HCT116 (cell line): Measurements from ENCODE around the gene SCNN1B. TPM values are rescaled to one million over a fixed set of nuclear protein-coding genes. Genes with fewer than 3 reads are reported as not detected.

ENCODE experiments used
- ATAC-seq: fragments of 200-7000 bp; cut with Tn5 transposase; 2 replicates; pipeline ENCODE4 v1.9.1; 2020; ENCODE audit warnings: mild to moderate bottlenecking, moderate library complexity
- BruUV-seq: library from RNA; stranded (reverse); fragments of 400-500 nt; replicated peaks from 2 replicates; lab custom pipeline; 2021; lab: Mats Ljungman, UMichigan
- CTCF ChIA-PET: fragments of 300-600 bp; sonication (Branson Sonifier 250); formaldehyde crosslinking; loops from one replicate; lab custom pipeline; 2021; ENCODE audit warnings: antibody characterized with exemption; lab: Charles Lee
- POLR2A ChIA-PET: fragments of 300-600, 350-600 bp; sonication (Branson Sonifier 250); formaldehyde crosslinking; loops from one replicate; lab custom pipeline; 2021; ENCODE audit warnings: antibody characterized with exemption; lab: Charles Lee
- RAD21 ChIA-PET, 2 experiments: fragments of 300-600 bp; sonication (Branson Sonifier 250); formaldehyde crosslinking; loops; one replicate each; lab custom pipeline; 2023; ENCODE audit warnings: low total read pairs in 2 of 2; ENCODE audit not compliant: uncharacterized antibody in 2 of 2, unreplicated experiment in 2 of 2, low non-redundant PET in 1 of 2; lab: Charles Lee
- DNase-seq: peaks from one replicate; pipeline ENCODE4 v3.0.0-alpha.2; 2010; ENCODE audit warnings: low read depth, low spot score
- H2AFZ ChIP-seq: fragments of 200-600 bp; shearing (Covaris generic), sonication (generic); 2 replicates; pipeline ENCODE4 v1.6.1; 2017; ENCODE audit warnings: low read depth, mixed run types, mixed read lengths, antibody characterized with exemption, low read length; ENCODE audit not compliant: poor library complexity, severe bottlenecking
- H3K27ac ChIP-seq: 2 replicates; pipeline ENCODE4 v1.5.1; 2012; ENCODE audit warnings: low read depth, low read length
- H3K27me3 ChIP-seq: fragments of 200-600 bp; sonication (generic); 2 replicates; pipeline ENCODE4 v1.6.1; 2016; ENCODE audit warnings: mixed run types, low read length, mixed read lengths; ENCODE audit not compliant: insufficient read depth
- H3K36me3 ChIP-seq, 2 experiments: fragments of 200-500 bp in 1 of 2; fragments of 200-600 bp in 1 of 2; sonication (Bioruptor generic) in 1 of 2; sonication (generic) in 1 of 2; 2 replicates each; pipeline versions ENCODE4 v1.5.1 to v1.6.1; 2014 to 2016; ENCODE audit warnings: low read length in 2 of 2, inconsistent platforms in 1 of 2, mixed read lengths in 1 of 2, mixed run types in 1 of 2; ENCODE audit not compliant: insufficient read depth in 2 of 2, control insufficient read depth in 1 of 2
- H3K4me1 ChIP-seq, 2 experiments: fragments of 200-600 bp in 1 of 2; sonication (generic) in 1 of 2; 2 replicates each; pipeline versions ENCODE4 v1.5.1 to v1.6.1; 2012 to 2017; ENCODE audit warnings: low read length in 2 of 2, inconsistent platforms in 1 of 2, mild to moderate bottlenecking in 1 of 2, mixed read lengths in 1 of 2, mixed run types in 1 of 2, moderate library complexity in 1 of 2; ENCODE audit not compliant: insufficient read depth in 2 of 2, control insufficient read depth in 1 of 2
- H3K4me2 ChIP-seq: fragments of 200-600 bp; sonication (generic); 2 replicates; pipeline ENCODE4 v1.6.1; 2017; ENCODE audit warnings: mixed run types, low read length, mixed read lengths
- H3K4me3 ChIP-seq, 2 experiments: fragments of 200-600 bp in 1 of 2; sonication (generic) in 1 of 2; replicated peaks in 1 of 2; 2 replicates each; pipeline ENCODE4 v1.5.1; 2011 to 2016; ENCODE audit warnings: low read length in 2 of 2, control low read depth in 1 of 2, low read depth in 1 of 2, mild to moderate bottlenecking in 1 of 2, mixed read lengths in 1 of 2, mixed run types in 1 of 2
- H3K79me2 ChIP-seq: fragments of 200-600 bp; sonication (generic); 2 replicates; pipeline ENCODE4 v1.6.1; 2017; ENCODE audit warnings: mild to moderate bottlenecking, mixed run types, low read length, moderate library complexity, mixed read lengths; ENCODE audit not compliant: insufficient read depth
- H3K9ac ChIP-seq: fragments of 200-600 bp; sonication (generic); 2 replicates; pipeline ENCODE4 v1.6.1; 2016; ENCODE audit warnings: low read length, mixed read lengths
- H3K9me2 ChIP-seq: fragments of 200-600 bp; sonication (generic), shearing (Covaris generic); 2 replicates; pipeline ENCODE4 v1.6.1; 2017; ENCODE audit warnings: mixed run types, mild to moderate bottlenecking, moderate library complexity; ENCODE audit not compliant: insufficient read depth
- H3K9me3 ChIP-seq, 2 experiments: fragments of 200-500 bp in 1 of 2; fragments of 200-600 bp in 1 of 2; sonication (Bioruptor generic) in 1 of 2; sonication (generic) in 1 of 2; 2 replicates each; pipeline ENCODE4 v1.6.1; 2014 to 2017; ENCODE audit warnings: low read length in 2 of 2, mixed read lengths in 2 of 2, inconsistent platforms in 1 of 2, low read depth in 1 of 2, mild to moderate bottlenecking in 1 of 2, mixed run types in 1 of 2, moderate library complexity in 1 of 2; ENCODE audit not compliant: control insufficient read depth in 1 of 2, insufficient read depth in 1 of 2
- H4K20me1 ChIP-seq: fragments of 200-600 bp; sonication (generic), shearing (Covaris generic); 2 replicates; pipeline ENCODE4 v1.6.1; 2017; ENCODE audit warnings: mixed run types, mild to moderate bottlenecking, moderate library complexity; ENCODE audit not compliant: insufficient read depth
- ATF3 ChIP-seq: IDR thresholded peaks from 2 replicates; pipeline ENCODE4 v1.6.1; 2012
- CEBPB ChIP-seq: IDR thresholded peaks from 2 replicates; pipeline ENCODE4 v1.6.1; 2012; ENCODE audit warnings: low read depth
- EZH2 ChIP-seq: fragments of 200-600 bp; sonication (generic); IDR thresholded peaks from 2 replicates; pipeline ENCODE4 v1.6.1; 2017; ENCODE audit warnings: antibody characterized with exemption, mixed run types
- FOSL1 ChIP-seq: IDR thresholded peaks from 2 replicates; pipeline ENCODE4 v1.6.1; 2012; ENCODE audit warnings: low read depth
- JUND ChIP-seq: IDR thresholded peaks from 2 replicates; pipeline ENCODE4 v1.6.1; 2012
- POLR2A ChIP-seq: IDR thresholded peaks from 2 replicates; pipeline ENCODE4 v1.7.0; 2011; ENCODE audit warnings: borderline replicate concordance; ENCODE audit not compliant: insufficient read depth, insufficient read length; ENCODE audit errors: extremely low read depth
- POLR2AphosphoS5 ChIP-seq: IDR thresholded peaks from 2 replicates; pipeline ENCODE4 v1.6.1; 2011; ENCODE audit warnings: mild to moderate bottlenecking, low read depth, low read length, moderate library complexity
- REST ChIP-seq: IDR thresholded peaks from 2 replicates; pipeline ENCODE4 v1.6.1; 2012; ENCODE audit warnings: low read depth
- SIN3A ChIP-seq: IDR thresholded peaks from 2 replicates; pipeline ENCODE4 v1.6.1; 2012; ENCODE audit warnings: low read depth
- SP1 ChIP-seq: IDR thresholded peaks from 2 replicates; pipeline ENCODE4 v1.6.1; 2012; ENCODE audit warnings: low read depth
- SRF ChIP-seq: IDR thresholded peaks from 2 replicates; pipeline ENCODE4 v1.6.1; 2012; ENCODE audit warnings: low read depth
- TCF7L2 ChIP-seq: IDR thresholded peaks from 2 replicates; pipeline ENCODE4 v1.7.0; 2011; ENCODE audit warnings: borderline replicate concordance, inconsistent platforms; ENCODE audit not compliant: insufficient read depth, insufficient read length; ENCODE audit errors: extremely low read depth
- YY1 ChIP-seq: IDR thresholded peaks from 2 replicates; pipeline ENCODE4 v1.6.1; 2011; ENCODE audit warnings: low read length, low read depth, moderate library complexity, mild to moderate bottlenecking; ENCODE audit not compliant: insufficient replicate concordance; ENCODE audit errors: extremely low read depth
- ZFX ChIP-seq: fragments of 450-650 bp; IDR thresholded peaks from 2 replicates; pipeline ENCODE4 v1.6.1; 2017
- ZNF274 ChIP-seq: fragments of 200-500 bp; sonication (Bioruptor generic); IDR thresholded peaks from 2 replicates; pipeline ENCODE4 v1.6.1; 2014; ENCODE audit warnings: mild to moderate bottlenecking, low read depth, low read length, inconsistent platforms
- intact Hi-C: fragments of 100-400 bp; cut with micrococcal nuclease; formaldehyde crosslinking; loops from 2 replicates; pipeline ENCODE4 v1.10.0; 2022
- total RNA-seq: library from RNA; stranded (reverse); gene quantifications from one replicate; pipeline ENCODE4 v1.2.1, GENCODE V29; 2021; ENCODE audit not compliant: unreplicated experiment

Gene SCNN1B
- total RNA-seq, 1 experiment from 2014 or later: 0.37 TPM

GRCh38 chr16:23339787-23340186 lies 37.7 kb downstream of the SCNN1B start:
- Histone ChIP-seq H3K9me3 (no peaks in the 10 kb centered on the region), H3K4me2 (no peak overlapping the region), H3K27ac (no peak overlapping the region), H3K36me3 (no peaks in the 10 kb centered on the region), H4K20me1 (no peaks in the 10 kb centered on the region), H3K9me2 (no peaks in the 10 kb centered on the region), H3K9ac (no peak overlapping the region), H3K27me3 (no peaks in the 10 kb centered on the region), H3K4me3 (no peak overlapping the region), H3K4me1 (peaks cover 0 to 5% of the 10 kb centered on the region in 2 experiments; a peak in 1 of 4 replicates), H3K79me2 (no peaks in the 10 kb centered on the region), H2AFZ (no peak overlapping the region)
- POLR2A ChIA-PET: no interaction called here
- intact Hi-C loops: no loop called here
- TF ChIP-seq JUND (no peak), ZNF274 (no peak), ATF3 (no peak), FOSL1 (no peak), ZFX (no peak), REST (no peak), TCF7L2 (no peak), SIN3A (no peak), POLR2AphosphoS5 (no peak), POLR2A (no peak), YY1 (no peak), SRF (no peak), EZH2 (no peak), CEBPB (no peak), SP1 (no peak)
- RAD21 ChIA-PET: no interaction called here
- ATAC-seq: no peak
- CTCF ChIA-PET: no interaction called here
- DNase-seq: no peak
- BruUV-seq: no TSS peak
